K562 (cell line): ENCODE data around the gene TNF. TPM values are rescaled to one million over a fixed set of nuclear protein-coding genes. Genes with fewer than 3 reads are reported as not detected.

Source experiments
- CLOCK ChIP-seq: fragments of 250-450 bp; sonication (Bioruptor Pico); IDR thresholded peaks from 2 replicates; pipeline ENCODE4 v1.4.0; 2020; ENCODE audit warnings: mild to moderate bottlenecking, moderate library complexity, borderline replicate concordance
- PRPF4 ChIP-seq: fragments of 200-400 bp; formaldehyde crosslinking; IDR thresholded peaks from one replicate; pipeline ENCODE4 v1.6.1; 2017; ENCODE audit warnings: low read length, low read depth, mild to moderate bottlenecking; ENCODE audit not compliant: insufficient read depth, poor library complexity, severe bottlenecking
- ZNF354B ChIP-seq: fragments of 250-450 bp; sonication (Bioruptor Pico); IDR thresholded peaks from 2 replicates; pipeline ENCODE4 v1.4.0; 2020
- polyA plus RNA-seq, 8 experiments: library from polyadenylated mRNA; depleted of rRNA in 4 of 8; stranded (reverse) in 5 of 8; unstranded in 3 of 8; fragments of >200 nt; fragmentation: Nextera tagmentation in 2 of 8; fragmentation: Illumina TruSeq in 1 of 8; extraction: Ambion mirVana in 2 of 8; extraction: Trizol in 1 of 8; gene quantifications; 2 replicates each; pipeline versions ENCODE4 v1.2.1 to v1.2.3, GENCODE V29; 2011 to 2014; ENCODE audit warnings: inconsistent platforms in 1 of 8, missing spikeins in 1 of 8
- total RNA-seq, 7 experiments: library from RNA; depleted of rRNA in 6 of 7; stranded (reverse); fragments of >200 nt in 6 of 7; fragmentation: Illumina TruSeq in 2 of 7; extraction: Trizol in 2 of 7; gene quantifications; 2 replicates each; pipeline versions ENCODE4 v1.2.1 to v1.2.3, GENCODE V29; 2011 to 2021; ENCODE audit warnings: low replicate concordance in 1 of 7
- TF ChIP-seq, protein P1 (sequence below): fragments of 250-450 bp; sonication (Bioruptor Pico); IDR thresholded peaks from 2 replicates; pipeline ENCODE4 v1.5.0; 2020; ENCODE audit warnings: mild to moderate bottlenecking, borderline replicate concordance
- TF ChIP-seq, protein P2 (sequence below), 2 experiments: fragments of 250-450 bp in 1 of 2; fragments of 450-650 bp in 1 of 2; sonication (Bioruptor Pico) in 1 of 2; IDR thresholded peaks; 2 replicates each; pipeline versions ENCODE4 v1.6.1 to v1.8.0; 2016 to 2021; ENCODE audit warnings: mild to moderate bottlenecking in 2 of 2, moderate library complexity in 2 of 2, missing compliant biosample characterization in 1 of 2, missing genetic modification characterization in 1 of 2
- TF ChIP-seq, protein P3 (sequence below): fragments of 450-650 bp; formaldehyde crosslinking; IDR thresholded peaks from 2 replicates; pipeline ENCODE4 v1.4.0; 2020; ENCODE audit warnings: mild to moderate bottlenecking, moderate library complexity

Gene TNF
- total and polyA plus RNA-seq, 9 of the 15 experiments (the other 6 are each of a cell fraction or from before 2014, with no cell fraction given) = 0.08 to 0.40 TPM; not detected in 7

GRCh38 chr6:31573239-31574105 lies 1.9 kb upstream of the TNF start (continued):
- TF ChIP-seq PRPF4 = no peak
- no peak for TF ChIP-seq ZNF354B (CRISPR knock-in tag)
- TF ChIP-seq, protein P1, sequence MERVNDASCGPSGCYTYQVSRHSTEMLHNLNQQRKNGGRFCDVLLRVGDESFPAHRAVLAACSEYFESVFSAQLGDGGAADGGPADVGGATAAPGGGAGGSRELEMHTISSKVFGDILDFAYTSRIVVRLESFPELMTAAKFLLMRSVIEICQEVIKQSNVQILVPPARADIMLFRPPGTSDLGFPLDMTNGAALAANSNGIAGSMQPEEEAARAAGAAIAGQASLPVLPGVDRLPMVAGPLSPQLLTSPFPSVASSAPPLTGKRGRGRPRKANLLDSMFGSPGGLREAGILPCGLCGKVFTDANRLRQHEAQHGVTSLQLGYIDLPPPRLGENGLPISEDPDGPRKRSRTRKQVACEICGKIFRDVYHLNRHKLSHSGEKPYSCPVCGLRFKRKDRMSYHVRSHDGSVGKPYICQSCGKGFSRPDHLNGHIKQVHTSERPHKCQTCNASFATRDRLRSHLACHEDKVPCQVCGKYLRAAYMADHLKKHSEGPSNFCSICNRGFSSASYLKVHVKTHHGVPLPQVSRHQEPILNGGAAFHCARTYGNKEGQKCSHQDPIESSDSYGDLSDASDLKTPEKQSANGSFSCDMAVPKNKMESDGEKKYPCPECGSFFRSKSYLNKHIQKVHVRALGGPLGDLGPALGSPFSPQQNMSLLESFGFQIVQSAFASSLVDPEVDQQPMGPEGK (CRISPR knock-in tag) = no peak
- no peak for TF ChIP-seq CLOCK (CRISPR knock-in tag)
- TF ChIP-seq, protein P2, sequence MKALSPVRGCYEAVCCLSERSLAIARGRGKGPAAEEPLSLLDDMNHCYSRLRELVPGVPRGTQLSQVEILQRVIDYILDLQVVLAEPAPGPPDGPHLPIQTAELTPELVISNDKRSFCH (CRISPR knock-in tag; IDR thresholded peaks at IDR 0.05) = no peak
- TF ChIP-seq, protein P2 (tag; IDR thresholded peaks at IDR 0.05) = no peak
- TF ChIP-seq, protein P3, sequence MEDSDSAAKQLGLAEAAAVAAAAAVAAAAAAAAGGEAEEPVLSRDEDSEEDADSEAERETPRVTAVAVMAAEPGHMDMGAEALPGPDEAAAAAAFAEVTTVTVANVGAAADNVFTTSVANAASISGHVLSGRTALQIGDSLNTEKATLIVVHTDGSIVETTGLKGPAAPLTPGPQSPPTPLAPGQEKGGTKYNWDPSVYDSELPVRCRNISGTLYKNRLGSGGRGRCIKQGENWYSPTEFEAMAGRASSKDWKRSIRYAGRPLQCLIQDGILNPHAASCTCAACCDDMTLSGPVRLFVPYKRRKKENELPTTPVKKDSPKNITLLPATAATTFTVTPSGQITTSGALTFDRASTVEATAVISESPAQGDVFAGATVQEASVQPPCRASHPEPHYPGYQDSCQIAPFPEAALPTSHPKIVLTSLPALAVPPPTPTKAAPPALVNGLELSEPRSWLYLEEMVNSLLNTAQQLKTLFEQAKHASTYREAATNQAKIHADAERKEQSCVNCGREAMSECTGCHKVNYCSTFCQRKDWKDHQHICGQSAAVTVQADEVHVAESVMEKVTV (CRISPR knock-in tag) = no peak
